ENCODE measurements around the gene ATAD2B. TPM values are rescaled to one million over a fixed set of nuclear protein-coding genes. Genes with fewer than 3 reads are reported as not detected.

ATAD2B gene
- total and polyA plus RNA-seq, 2 of the 8 experiments (the other 6 are each of a cell fraction or from before 2014, with no cell fraction given): 3.4 to 16.1 TPM

DNA sequence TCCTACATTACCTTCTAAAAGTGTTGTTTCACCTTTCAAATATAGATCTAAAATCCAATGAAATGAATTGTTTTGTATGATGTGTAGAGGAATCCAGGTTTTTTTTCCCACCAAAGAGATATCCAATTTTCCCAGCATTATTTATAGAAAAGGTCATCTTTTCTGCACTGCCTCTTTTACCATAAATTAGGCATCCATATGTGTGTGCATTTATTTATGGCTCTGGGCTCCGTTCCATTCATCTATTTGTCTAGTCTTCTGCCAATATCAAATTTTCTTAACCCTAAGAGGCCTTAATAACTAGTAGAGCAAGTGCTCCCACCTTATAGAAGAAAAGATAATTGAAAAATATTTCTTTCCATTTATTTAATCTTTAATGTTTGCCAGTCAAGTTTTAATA lies 88.3 kb downstream of the ATAD2B start (continued):
- TF ChIP-seq, protein P1, sequence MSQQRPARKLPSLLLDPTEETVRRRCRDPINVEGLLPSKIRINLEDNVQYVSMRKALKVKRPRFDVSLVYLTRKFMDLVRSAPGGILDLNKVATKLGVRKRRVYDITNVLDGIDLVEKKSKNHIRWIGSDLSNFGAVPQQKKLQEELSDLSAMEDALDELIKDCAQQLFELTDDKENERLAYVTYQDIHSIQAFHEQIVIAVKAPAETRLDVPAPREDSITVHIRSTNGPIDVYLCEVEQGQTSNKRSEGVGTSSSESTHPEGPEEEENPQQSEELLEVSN (IDR thresholded peaks at IDR 0.05): no peak
- TF ChIP-seq TBP (IDR thresholded peaks at IDR 0.05; ENCODE audit: low read depth, low read length): no peak

All from H1 (cell line).